HepG2 (cell line): ENCODE data around the gene OR2AT4. TPM values are rescaled to one million over a fixed set of nuclear protein-coding genes. Genes with fewer than 3 reads are reported as not detected.

Experiments used
- CENPT ChIP-seq: sonication (generic); formaldehyde crosslinking; IDR thresholded peaks from 2 replicates; pipeline ENCODE4 v1.8.0; 2022; ENCODE audit warnings: low read depth, mild to moderate bottlenecking, moderate library complexity, missing genetic modification reagents
- FOXK1 ChIP-seq: sonication (generic); formaldehyde crosslinking; IDR thresholded peaks from 2 replicates; pipeline ENCODE4 v1.4.0; 2020; ENCODE audit warnings: low read depth, missing genetic modification reagents, borderline replicate concordance
- GZF1 ChIP-seq: sonication (generic); formaldehyde crosslinking; IDR thresholded peaks from 2 replicates; pipeline ENCODE4 v1.5.1; 2020; ENCODE audit warnings: mild to moderate bottlenecking, missing genetic modification reagents
- HCFC1 ChIP-seq: fragments of 150-350 bp; IDR thresholded peaks from 2 replicates; pipeline ENCODE4 v1.6.1; 2014; ENCODE audit warnings: low read depth, low read length
- HMGXB4 ChIP-seq, 2 experiments: sonication (generic) in 1 of 2; formaldehyde crosslinking in 1 of 2; IDR thresholded peaks; 2 replicates each; pipeline versions ENCODE4 v1.4.0 to v1.6.1; 2018 to 2020; ENCODE audit warnings: missing genetic modification reagents in 2 of 2, borderline replicate concordance in 1 of 2, low read depth in 1 of 2, mild to moderate bottlenecking in 1 of 2, missing biosample characterization in 1 of 2
- MED13 ChIP-seq: sonication (generic); formaldehyde crosslinking; IDR thresholded peaks from 2 replicates; pipeline ENCODE4 v1.5.0; 2020; ENCODE audit warnings: missing genetic modification reagents
- NFATC3 ChIP-seq: sonication (generic); formaldehyde crosslinking; IDR thresholded peaks from 2 replicates; pipeline ENCODE4 v1.5.1; 2020; ENCODE audit warnings: mild to moderate bottlenecking, missing genetic modification reagents
- NPAS2 ChIP-seq: sonication (generic); formaldehyde crosslinking; IDR thresholded peaks from 2 replicates; pipeline ENCODE4 v1.8.0; 2022; ENCODE audit warnings: mild to moderate bottlenecking, missing genetic modification reagents, borderline replicate concordance
- PBX3 ChIP-seq: sonication (generic); formaldehyde crosslinking; IDR thresholded peaks from 2 replicates; pipeline ENCODE4 v1.8.1; 2023; ENCODE audit warnings: missing genetic modification reagents, inconsistent platforms, borderline replicate concordance
- RBM22 ChIP-seq: fragments of 200-400 bp; formaldehyde crosslinking; optimal IDR thresholded peaks from 2 replicates; pipeline ENCODE3; 2017; ENCODE audit warnings: mild to moderate bottlenecking, low read length, moderate library complexity
- ZBTB38 ChIP-seq: sonication (generic); formaldehyde crosslinking; IDR thresholded peaks from 2 replicates; pipeline ENCODE4 v1.5.1; 2020; ENCODE audit warnings: mild to moderate bottlenecking, missing genetic modification reagents
- ZNF33B ChIP-seq: sonication (generic); formaldehyde crosslinking; IDR thresholded peaks from 2 replicates; pipeline ENCODE4 v1.5.1; 2020; ENCODE audit warnings: mild to moderate bottlenecking, missing genetic modification reagents
- ZNF713 ChIP-seq: sonication (generic); formaldehyde crosslinking; IDR thresholded peaks from 2 replicates; pipeline ENCODE4 v1.4.0; 2020; ENCODE audit warnings: mild to moderate bottlenecking, missing genetic modification reagents
- polyA plus RNA-seq, 8 experiments: library from polyadenylated mRNA; depleted of rRNA in 3 of 8; stranded (reverse) in 7 of 8; unstranded in 1 of 8; fragments of >200 nt; fragmentation: Illumina TruSeq in 4 of 8; extraction: Trizol in 4 of 8; gene quantifications; 2 replicates each; pipeline versions ENCODE4 v1.2.1 to v1.2.3, GENCODE V29; 2011 to 2016; ENCODE audit warnings: low read depth in 4 of 8, missing spikeins in 1 of 8, mixed read lengths in 1 of 8; ENCODE audit not compliant: insufficient read depth in 1 of 8
- total RNA-seq, 5 experiments: library from RNA; depleted of rRNA; stranded (reverse); fragments of >200 nt; fragmentation: Illumina TruSeq; extraction: Trizol; gene quantifications; 2 replicates each; pipeline ENCODE4 v1.2.3, GENCODE V29; 2016; ENCODE audit warnings: low read depth in 1 of 5
- TF ChIP-seq, protein P1 (sequence below), 2 experiments: fragments of 450-650 bp in 1 of 2; sonication (generic) in 1 of 2; formaldehyde crosslinking in 1 of 2; IDR thresholded peaks; 2 replicates each; pipeline versions ENCODE4 v1.6.1 to v1.8.0; 2016 to 2022; ENCODE audit warnings: antibody characterized with exemption in 1 of 2, mild to moderate bottlenecking in 1 of 2, missing genetic modification reagents in 1 of 2

The OR2AT4 gene
- total and polyA plus RNA-seq, 2 of the 13 experiments (the other 11 are each of a cell fraction or from before 2014, with no cell fraction given), result not detected

DNA sequence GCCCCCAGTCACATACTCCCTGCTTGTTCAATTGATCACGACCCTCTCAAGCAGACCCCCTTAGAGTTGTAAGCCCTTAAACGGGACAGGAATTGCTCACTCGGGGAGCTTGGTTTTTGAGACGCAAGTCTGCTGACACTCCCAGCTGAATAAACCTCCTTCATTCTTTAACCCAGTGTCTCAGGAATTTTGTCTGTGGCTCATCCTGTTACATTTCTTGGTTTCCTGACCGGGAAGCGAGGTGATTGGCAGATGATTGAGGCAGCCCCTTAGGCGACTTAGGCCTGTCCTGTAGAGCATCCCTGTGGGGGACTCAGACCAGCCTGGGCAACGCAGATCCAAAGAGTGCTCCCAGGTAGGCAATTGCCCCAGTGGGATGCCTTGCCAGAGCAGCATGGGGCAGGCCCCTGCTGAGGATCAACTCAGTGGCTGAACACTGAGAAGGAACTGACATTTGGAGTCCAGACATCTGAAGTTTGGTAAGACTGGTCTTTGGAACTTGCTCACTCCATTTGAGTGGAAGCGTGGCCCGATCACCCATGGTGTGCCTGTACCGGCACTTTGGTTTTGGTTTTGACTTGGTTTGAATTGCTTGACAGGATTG, 56.4 kb downstream of the OR2AT4 start (continued):
- no peak for TF ChIP-seq ZNF713 (CRISPR knock-in tag)
- no peak for TF ChIP-seq ZNF33B (CRISPR knock-in tag)
- no peak for TF ChIP-seq ZBTB38
- TF ChIP-seq, protein P1, sequence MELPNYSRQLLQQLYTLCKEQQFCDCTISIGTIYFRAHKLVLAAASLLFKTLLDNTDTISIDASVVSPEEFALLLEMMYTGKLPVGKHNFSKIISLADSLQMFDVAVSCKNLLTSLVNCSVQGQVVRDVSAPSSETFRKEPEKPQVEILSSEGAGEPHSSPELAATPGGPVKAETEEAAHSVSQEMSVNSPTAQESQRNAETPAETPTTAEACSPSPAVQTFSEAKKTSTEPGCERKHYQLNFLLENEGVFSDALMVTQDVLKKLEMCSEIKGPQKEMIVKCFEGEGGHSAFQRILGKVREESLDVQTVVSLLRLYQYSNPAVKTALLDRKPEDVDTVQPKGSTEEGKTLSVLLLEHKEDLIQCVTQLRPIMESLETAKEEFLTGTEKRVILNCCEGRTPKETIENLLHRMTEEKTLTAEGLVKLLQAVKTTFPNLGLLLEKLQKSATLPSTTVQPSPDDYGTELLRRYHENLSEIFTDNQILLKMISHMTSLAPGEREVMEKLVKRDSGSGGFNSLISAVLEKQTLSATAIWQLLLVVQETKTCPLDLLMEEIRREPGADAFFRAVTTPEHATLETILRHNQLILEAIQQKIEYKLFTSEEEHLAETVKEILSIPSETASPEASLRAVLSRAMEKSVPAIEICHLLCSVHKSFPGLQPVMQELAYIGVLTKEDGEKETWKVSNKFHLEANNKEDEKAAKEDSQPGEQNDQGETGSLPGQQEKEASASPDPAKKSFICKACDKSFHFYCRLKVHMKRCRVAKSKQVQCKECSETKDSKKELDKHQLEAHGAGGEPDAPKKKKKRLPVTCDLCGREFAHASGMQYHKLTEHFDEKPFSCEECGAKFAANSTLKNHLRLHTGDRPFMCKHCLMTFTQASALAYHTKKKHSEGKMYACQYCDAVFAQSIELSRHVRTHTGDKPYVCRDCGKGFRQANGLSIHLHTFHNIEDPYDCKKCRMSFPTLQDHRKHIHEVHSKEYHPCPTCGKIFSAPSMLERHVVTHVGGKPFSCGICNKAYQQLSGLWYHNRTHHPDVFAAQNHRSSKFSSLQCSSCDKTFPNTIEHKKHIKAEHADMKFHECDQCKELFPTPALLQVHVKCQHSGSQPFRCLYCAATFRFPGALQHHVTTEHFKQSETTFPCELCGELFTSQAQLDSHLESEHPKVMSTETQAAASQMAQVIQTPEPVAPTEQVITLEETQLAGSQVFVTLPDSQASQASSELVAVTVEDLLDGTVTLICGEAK (IDR thresholded peaks at IDR 0.05), result no peak
- TF ChIP-seq, protein P1 (CRISPR knock-in tag; IDR thresholded peaks at IDR 0.05), result no peak
- TF ChIP-seq RBM22, result no peak
- no peak for TF ChIP-seq CENPT
- no peak for TF ChIP-seq MED13 (CRISPR knock-in tag)
- TF ChIP-seq GZF1 (CRISPR knock-in tag), result no peak
- no peak for TF ChIP-seq FOXK1 (CRISPR knock-in tag)
- no peak for TF ChIP-seq HMGXB4 (CRISPR knock-in tag; IDR thresholded peaks at IDR 0.05; ENCODE audit: borderline replicate concordance in 1 of 2, low read depth in 1 of 2)
- TF ChIP-seq NFATC3, result no peak
- no peak for TF ChIP-seq HCFC1
- TF ChIP-seq PBX3 (CRISPR knock-in tag), result no peak
- no peak for TF ChIP-seq NPAS2 (CRISPR knock-in tag)
